ENCODE data around the gene TFAP2E.

The TFAP2E gene

DNA sequence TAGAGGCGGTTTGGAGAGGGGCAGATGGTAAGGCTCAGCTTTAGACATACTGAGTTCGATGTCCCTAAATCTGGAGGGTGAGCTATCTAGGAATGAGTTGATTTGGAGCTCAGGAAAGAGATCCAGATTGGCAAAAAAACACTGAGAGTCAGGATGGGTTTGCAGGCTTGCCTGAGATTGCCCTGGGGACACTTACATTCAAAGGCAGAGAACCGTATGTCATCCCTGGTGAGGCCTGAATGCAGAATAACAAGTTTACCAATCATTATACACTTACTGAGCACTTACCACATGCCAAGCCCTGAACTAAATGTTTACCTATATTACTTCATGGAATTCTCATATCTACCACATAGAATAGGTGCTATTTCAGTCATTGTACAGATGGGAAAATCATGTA, 27.5 kb downstream of the TFAP2E start:
- TF ChIP-seq, protein P1, sequence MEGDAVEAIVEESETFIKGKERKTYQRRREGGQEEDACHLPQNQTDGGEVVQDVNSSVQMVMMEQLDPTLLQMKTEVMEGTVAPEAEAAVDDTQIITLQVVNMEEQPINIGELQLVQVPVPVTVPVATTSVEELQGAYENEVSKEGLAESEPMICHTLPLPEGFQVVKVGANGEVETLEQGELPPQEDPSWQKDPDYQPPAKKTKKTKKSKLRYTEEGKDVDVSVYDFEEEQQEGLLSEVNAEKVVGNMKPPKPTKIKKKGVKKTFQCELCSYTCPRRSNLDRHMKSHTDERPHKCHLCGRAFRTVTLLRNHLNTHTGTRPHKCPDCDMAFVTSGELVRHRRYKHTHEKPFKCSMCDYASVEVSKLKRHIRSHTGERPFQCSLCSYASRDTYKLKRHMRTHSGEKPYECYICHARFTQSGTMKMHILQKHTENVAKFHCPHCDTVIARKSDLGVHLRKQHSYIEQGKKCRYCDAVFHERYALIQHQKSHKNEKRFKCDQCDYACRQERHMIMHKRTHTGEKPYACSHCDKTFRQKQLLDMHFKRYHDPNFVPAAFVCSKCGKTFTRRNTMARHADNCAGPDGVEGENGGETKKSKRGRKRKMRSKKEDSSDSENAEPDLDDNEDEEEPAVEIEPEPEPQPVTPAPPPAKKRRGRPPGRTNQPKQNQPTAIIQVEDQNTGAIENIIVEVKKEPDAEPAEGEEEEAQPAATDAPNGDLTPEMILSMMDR (IDR thresholded peaks at IDR 0.05; ENCODE audit: low read depth, low read length, poor library complexity, severe bottlenecking), result no peak
- no peak for TF ChIP-seq EZH2phosphoT487 (IDR thresholded peaks at IDR 0.05; ENCODE audit: borderline replicate concordance, low read length)
- no peak overlapping the region for H3K27ac ChIP-seq (ENCODE audit: low read depth, low read length)
- no peak overlapping the region for H3K4me3 ChIP-seq (ENCODE audit: low read length)
- no peaks in the 10 kb centered on the region for H3F3A ChIP-seq (ENCODE audit: control insufficient read depth, insufficient read depth)
- no peaks in the 10 kb centered on the region for H3K9me2 ChIP-seq (replicated peaks; ENCODE audit: control insufficient read depth, low read length)
- H3K27me3 ChIP-seq (ENCODE audit: control insufficient read depth, low read length), result no peaks in the 10 kb centered on the region
- no peaks in the 10 kb centered on the region for H3K9me3 ChIP-seq (ENCODE audit: control insufficient read depth, insufficient read depth, low read length)
- peaks cover under 1% of the 10 kb centered on the region; the same call in 1 of the 2 replicates for H3K79me2 ChIP-seq (ENCODE audit: control insufficient read depth, low read length)
- H3K4me1 ChIP-seq (ENCODE audit: control insufficient read depth, low read length), result no peaks in the 10 kb centered on the region
- H4K20me1 ChIP-seq (ENCODE audit: control insufficient read depth, insufficient read depth, low read depth, low read length), result no peaks in the 10 kb centered on the region; the same call in 1 of the 2 replicates
- peaks cover 39% of the 10 kb centered on the region for H3K36me3 ChIP-seq (ENCODE audit: control insufficient read depth, low read length)
- no peak overlapping the region for H3K4me2 ChIP-seq (ENCODE audit: low read length)

DNA sequence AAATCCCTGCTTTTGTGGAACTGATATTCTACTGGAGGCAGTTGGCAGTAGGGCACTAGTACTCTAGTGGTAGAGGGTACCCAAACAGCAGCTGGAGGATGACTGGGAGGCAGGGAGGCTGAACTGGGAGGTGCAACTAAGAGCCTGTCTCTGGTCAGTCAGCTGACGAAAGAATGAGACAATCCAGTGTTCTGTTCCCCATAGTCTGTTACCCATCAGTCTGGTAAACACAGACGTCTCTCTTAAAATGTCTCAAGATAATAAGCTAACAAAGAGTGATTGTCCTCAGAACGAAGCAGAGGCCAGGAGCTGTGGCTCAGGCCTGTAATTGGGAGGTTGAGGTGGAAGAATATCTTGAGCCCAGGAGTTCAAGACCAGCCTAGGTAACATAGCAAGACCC, 30.4 kb downstream of the TFAP2E start:
- TF ChIP-seq, protein P1 (IDR thresholded peaks at IDR 0.05; ENCODE audit: low read depth, low read length, poor library complexity, severe bottlenecking), result no peak
- TF ChIP-seq EZH2phosphoT487 (IDR thresholded peaks at IDR 0.05; ENCODE audit: borderline replicate concordance, low read length), result no peak
- Histone ChIP-seq H3K4me3 (ENCODE audit: low read length) (no peak overlapping the region), H3K27me3 (ENCODE audit: control insufficient read depth, low read length) (no peaks in the 10 kb centered on the region), H3K36me3 (ENCODE audit: control insufficient read depth, low read length) (peaks cover 67% of the 10 kb centered on the region), H3K9me2 (replicated peaks; ENCODE audit: control insufficient read depth, low read length) (no peaks in the 10 kb centered on the region), H4K20me1 (ENCODE audit: control insufficient read depth, insufficient read depth, low read depth, low read length) (no peaks in the 10 kb centered on the region; the same call in 1 of the 2 replicates), H3F3A (ENCODE audit: control insufficient read depth, insufficient read depth) (no peaks in the 10 kb centered on the region), H3K79me2 (ENCODE audit: control insufficient read depth, low read length) (peaks cover 22% of the 10 kb centered on the region), H3K4me1 (ENCODE audit: control insufficient read depth, low read length) (no peaks in the 10 kb centered on the region), H3K9me3 (ENCODE audit: control insufficient read depth, insufficient read depth, low read length) (no peaks in the 10 kb centered on the region), H3K4me2 (ENCODE audit: low read length) (no peak overlapping the region), H3K27ac (ENCODE audit: low read depth, low read length) (no peak overlapping the region)

DNA sequence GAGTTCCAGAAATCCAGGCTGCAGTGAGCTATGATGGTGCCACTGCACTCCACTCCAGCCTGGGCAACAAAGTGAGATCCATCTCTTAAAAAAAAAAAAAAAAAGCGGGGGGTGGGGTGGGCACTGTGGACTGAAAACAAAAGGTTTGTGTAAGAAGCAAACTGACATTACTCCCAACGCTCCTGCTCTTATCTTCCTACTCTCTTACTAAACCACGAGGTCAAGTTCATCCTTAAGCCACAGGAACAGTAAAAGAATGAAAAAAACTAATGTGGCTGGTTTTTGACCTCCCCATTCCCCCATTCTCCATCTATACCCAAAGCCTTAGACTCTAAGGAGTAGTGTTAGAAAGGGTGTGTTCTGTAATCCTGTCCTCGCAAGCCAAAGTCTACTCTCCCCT, 30.8 kb downstream of the TFAP2E start:
- H4K20me1 ChIP-seq (ENCODE audit: control insufficient read depth, insufficient read depth, low read depth, low read length), result no peaks in the 10 kb centered on the region
- no peak overlapping the region for H3K4me3 ChIP-seq (ENCODE audit: low read length)
- TF ChIP-seq, protein P1 (IDR thresholded peaks at IDR 0.05; ENCODE audit: low read depth, low read length, poor library complexity, severe bottlenecking), result no peak
- no peak for TF ChIP-seq EZH2phosphoT487 (IDR thresholded peaks at IDR 0.05; ENCODE audit: borderline replicate concordance, low read length)
- H3K79me2 ChIP-seq (ENCODE audit: control insufficient read depth, low read length), result peaks cover 22% of the 10 kb centered on the region
- H3F3A ChIP-seq (ENCODE audit: control insufficient read depth, insufficient read depth), result no peaks in the 10 kb centered on the region
- H3K4me2 ChIP-seq (ENCODE audit: low read length), result no peak overlapping the region
- H3K27ac ChIP-seq (ENCODE audit: low read depth, low read length), result no peak overlapping the region
- no peaks in the 10 kb centered on the region for H3K4me1 ChIP-seq (ENCODE audit: control insufficient read depth, low read length)
- H3K9me2 ChIP-seq (replicated peaks; ENCODE audit: control insufficient read depth, low read length), result no peaks in the 10 kb centered on the region
- no peaks in the 10 kb centered on the region for H3K27me3 ChIP-seq (ENCODE audit: control insufficient read depth, low read length)
- H3K36me3 ChIP-seq (ENCODE audit: control insufficient read depth, low read length), result peaks cover 71% of the 10 kb centered on the region
- H3K9me3 ChIP-seq (ENCODE audit: control insufficient read depth, insufficient read depth, low read length), result no peaks in the 10 kb centered on the region

Measured in DOHH2 (cell line).